CD4-positive, alpha-beta T cell (primary cell): Measurements from ENCODE around the gene ORM1. TPM values are rescaled to one million over a fixed set of nuclear protein-coding genes. Genes with fewer than 3 reads are reported as not detected.

Source experiments
- ATAC-seq: fragments of 200-7000 bp; cut with Tn5 transposase; one replicate; pipeline ENCODE4 v1.10.0; 2022; ENCODE audit warnings: mild to moderate bottlenecking; ENCODE audit not compliant: poor library complexity
- CTCF ChIA-PET: fragments of 350-600 bp; sonication (Branson Sonifier 250); formaldehyde crosslinking; loops from one replicate; lab custom pipeline; 2021; ENCODE audit warnings: antibody characterized with exemption, inconsistent platforms; lab: Charles Lee
- POLR2A ChIA-PET: fragments of 350-600 bp; sonication (Branson Sonifier 250); formaldehyde crosslinking; loops from one replicate; lab custom pipeline; 2021; ENCODE audit warnings: antibody characterized with exemption, inconsistent platforms; lab: Charles Lee
- DNase-seq, 14 experiments: peaks; one replicate each; pipeline ENCODE4 v3.0.0-alpha.2; 2013 to 2020; ENCODE audit warnings: mixed read lengths in 2 of 14
- H3K27ac ChIP-seq, 2 donors: one replicate each; pipeline versions ENCODE4 v1.5.1 to v1.7.0; 2013; ENCODE audit warnings: low read length in 2 of 2, low read depth in 1 of 2, mild to moderate bottlenecking in 1 of 2
- H3K27me3 ChIP-seq, 2 experiments: 1 replicate in 1 of 2; 2 replicates in 1 of 2; pipeline versions ENCODE4 v1.6.1 to v1.7.0; 2013; ENCODE audit warnings: low read length in 2 of 2, control low read depth in 1 of 2, mild to moderate bottlenecking in 1 of 2, moderate library complexity in 1 of 2; ENCODE audit not compliant: insufficient read depth in 2 of 2, control insufficient read depth in 1 of 2
- H3K36me3 ChIP-seq: one replicate; pipeline ENCODE4 v1.6.1; 2013; ENCODE audit warnings: low read length, control low read depth; ENCODE audit not compliant: insufficient read depth
- H3K4me1 ChIP-seq: one replicate; pipeline ENCODE4 v1.6.1; 2013; ENCODE audit warnings: low read length, control low read depth; ENCODE audit not compliant: insufficient read depth
- H3K4me3 ChIP-seq: one replicate; pipeline ENCODE4 v1.5.1; 2013; ENCODE audit warnings: mild to moderate bottlenecking, low read length, moderate library complexity
- H3K9me3 ChIP-seq, 2 experiments: 1 replicate in 1 of 2; 2 replicates in 1 of 2; pipeline versions ENCODE4 v1.6.1 to v1.7.0; 2013; ENCODE audit warnings: low read length in 2 of 2, mild to moderate bottlenecking in 2 of 2, control low read depth in 1 of 2, moderate library complexity in 1 of 2; ENCODE audit not compliant: control insufficient read depth in 1 of 2, insufficient read depth in 1 of 2
- H3K27ac Mint-ChIP-seq: one replicate; pipeline ENCODE4 v1.8.0; 2020; ENCODE audit warnings: mixed read lengths
- H3K27me3 Mint-ChIP-seq: one replicate; pipeline ENCODE4 v1.8.0; 2021; ENCODE audit warnings: mixed read lengths
- H3K36me3 Mint-ChIP-seq: one replicate; pipeline ENCODE4 v1.8.0; 2021; ENCODE audit warnings: low read depth, mixed read lengths
- H3K4me1 Mint-ChIP-seq: one replicate; pipeline ENCODE4 v1.8.0; 2021; ENCODE audit warnings: low read depth, mixed read lengths
- H3K4me3 Mint-ChIP-seq: one replicate; pipeline ENCODE4 v1.8.0; 2020; ENCODE audit warnings: mild to moderate bottlenecking, mixed read lengths
- H3K9me3 Mint-ChIP-seq: one replicate; pipeline ENCODE4 v1.8.0; 2020; ENCODE audit warnings: mixed read lengths
- CTCF ChIP-seq: fragments of 200-600 bp; IDR thresholded peaks from one replicate; pipeline ENCODE4 v1.8.0; 2022; ENCODE audit warnings: antibody characterized with exemption, mild to moderate bottlenecking
- intact Hi-C, 2 experiments: fragments of 100-400 bp; cut with DNase I in 1 of 2; cut with micrococcal nuclease in 1 of 2; formaldehyde crosslinking; loops; one replicate each; pipeline versions ENCODE4 v1.15.1 to v1.9.0; 2023 to 2025; cut with DNase I, micrococcal nuclease
- total RNA-seq, 174 experiments: library from RNA in 2 of 174; stranded (reverse) in 2 of 174; gene quantifications; one replicate each; pipeline ENCODE4 v1.2.3 and lab custom pipeline; 2021 to 2026

Gene ORM1
- total RNA-seq, 2 experiments from 2014 or later, result not detected

GRCh38 chr9:114291886-114292590, 30.9 kb upstream of the ORM1 start:
- Mint-ChIP-seq H3K4me1 (no peaks in the 10 kb centered on the region), H3K27ac (no peak overlapping the region), H3K27me3 (peaks cover 6% of the 10 kb centered on the region), H3K9me3 (peaks cover 7% of the 10 kb centered on the region), H3K4me3 (no peak overlapping the region), H3K36me3 (no peaks in the 10 kb centered on the region)
- Histone ChIP-seq H3K4me1 (peaks cover 3% of the 10 kb centered on the region), H3K4me3 (no peak overlapping the region), H3K36me3 (no peaks in the 10 kb centered on the region), H3K27ac (no peak overlapping the region), H3K9me3 (peaks cover 8 to 24% of the 10 kb centered on the region in 2 experiments), H3K27me3 (no peaks in the 10 kb centered on the region)
- no peak for ATAC-seq
- no peak for TF ChIP-seq CTCF
- intact Hi-C loops, result loop anchor here (1.0 to 2.0 kb wide), 3 partner anchors 137 to 210 kb away; partner anchors contain the start of gene COL27A1 (in 2 of the 2)
- peak in 1 of 14 experiments; percentile 11 for DNase-seq
- ChIA-PET CTCF (no interaction called here), POLR2A (no interaction called here)

GRCh38 chr9:114294664-114295063, 28.2 kb upstream of the ORM1 start:
- POLR2A ChIA-PET, result no interaction called here

GRCh38 chr9:114296338-114296737, 26.6 kb upstream of the ORM1 start:
- TF ChIP-seq CTCF, result no peak
- intact Hi-C loops, result no loop called here
- CTCF ChIA-PET, result no interaction called here

More at GRCh38 chr9:114294664-114295063, 28.2 kb upstream of the ORM1 start:
- CTCF ChIA-PET, result no interaction called here
- Histone ChIP-seq H3K36me3 (no peaks in the 10 kb centered on the region), H3K27me3 (no peaks in the 10 kb centered on the region), H3K4me3 (no peak overlapping the region), H3K4me1 (peaks cover 3% of the 10 kb centered on the region), H3K9me3 (peaks cover 8 to 24% of the 10 kb centered on the region in 2 experiments), H3K27ac (no peak overlapping the region)
- no peaks in the 10 kb centered on the region for H3K4me1 Mint-ChIP-seq
- no peak for TF ChIP-seq CTCF
- no peak for DNase-seq
- H3K27ac Mint-ChIP-seq, result no peak overlapping the region
- no peaks in the 10 kb centered on the region for H3K36me3 Mint-ChIP-seq
- no peak overlapping the region for H3K4me3 Mint-ChIP-seq
- peaks cover 7% of the 10 kb centered on the region for H3K9me3 Mint-ChIP-seq
- H3K27me3 Mint-ChIP-seq, result peaks cover 6% of the 10 kb centered on the region
- no peak for ATAC-seq
- intact Hi-C loops, result no loop called here

More at GRCh38 chr9:114296338-114296737, 26.6 kb upstream of the ORM1 start:
- H3K9me3 ChIP-seq, result peaks cover 8 to 24% of the 10 kb centered on the region in 2 experiments
- Mint-ChIP-seq H3K4me1 (no peaks in the 10 kb centered on the region), H3K4me3 (no peak overlapping the region), H3K27ac (no peak overlapping the region), H3K27me3 (no peaks in the 10 kb centered on the region), H3K9me3 (peaks cover 7% of the 10 kb centered on the region), H3K36me3 (no peaks in the 10 kb centered on the region)
- no peak overlapping the region for H3K4me3 ChIP-seq
- no peaks in the 10 kb centered on the region for H3K4me1 ChIP-seq
- H3K36me3 ChIP-seq, result no peaks in the 10 kb centered on the region
- no peak overlapping the region for H3K27ac ChIP-seq
- POLR2A ChIA-PET, result no interaction called here
- ATAC-seq (no peak), DNase-seq (no peak)
- no peaks in the 10 kb centered on the region for H3K27me3 ChIP-seq
